Suprapubic skin (tissue), 4 donors: ENCODE results near the gene INTS12. TPM values are rescaled to one million over a fixed set of nuclear protein-coding genes. Genes with fewer than 3 reads are reported as not detected.
A peak's percentile ranks its signal among the peaks of the same experiment; 100 is the strongest.
"Not testable (repeated sequence)": the region's sequence is repeated elsewhere in the genome, so short reads cannot be mapped to it uniquely, and the experiment has no call there.

Experiments
- DNase-seq, 2 donors: peaks; one replicate each; pipeline ENCODE4 v3.0.0-alpha.2; 2019; ENCODE audit warnings: low spot score in 2 of 2
- H3K27ac ChIP-seq: fragments of 200-600 bp; sonication (generic); one replicate; pipeline ENCODE4 v1.5.1; 2019
- H3K27me3 ChIP-seq: fragments of 200-600 bp; sonication (generic); one replicate; pipeline ENCODE4 v1.5.1; 2019
- H3K36me3 ChIP-seq: fragments of 200-600 bp; sonication (generic); one replicate; pipeline ENCODE4 v1.5.1; 2019
- H3K4me1 ChIP-seq: fragments of 200-600 bp; sonication (generic); one replicate; pipeline ENCODE4 v1.5.1; 2019
- H3K4me3 ChIP-seq: fragments of 200-600 bp; sonication (generic); one replicate; pipeline ENCODE4 v1.5.1; 2019; ENCODE audit warnings: mild to moderate bottlenecking
- H3K9me3 ChIP-seq: fragments of 200-600 bp; sonication (generic); one replicate; pipeline ENCODE4 v1.5.1; 2019
- CTCF ChIP-seq, 2 donors: fragments of 200-600 bp in 1 of 2; fragments of 450-650 bp in 1 of 2; sonication (generic) in 1 of 2; IDR thresholded peaks; one replicate each; pipeline ENCODE4 v1.5.1; 2016 to 2019; ENCODE audit warnings: antibody characterized with exemption in 2 of 2, mild to moderate bottlenecking in 1 of 2, moderate library complexity in 1 of 2
- EP300 ChIP-seq: sonication (generic); formaldehyde crosslinking; IDR thresholded peaks from one replicate; pipeline ENCODE4 v1.6.1; 2017; ENCODE audit warnings: antibody characterized with exemption
- POLR2A ChIP-seq, 2 donors: fragments of 450-650 bp; IDR thresholded peaks; one replicate each; pipeline ENCODE4 v1.6.1; 2017; ENCODE audit warnings: antibody characterized with exemption in 2 of 2, mild to moderate bottlenecking in 2 of 2, moderate library complexity in 2 of 2
- POLR2AphosphoS5 ChIP-seq, 3 donors: sonication (generic); formaldehyde crosslinking; IDR thresholded peaks; one replicate each; pipeline ENCODE4 v1.6.1; 2017; ENCODE audit warnings: antibody characterized with exemption in 3 of 3
- WGBS: methylation state at CpG from one replicate; pipeline ENCODE4 v1.1.5; 2018; 5-methylcytosine and 5-hydroxymethylcytosine counted together
- total RNA-seq, 4 donors: library from RNA; depleted of rRNA; stranded (reverse); fragments of >200 nt; gene quantifications; one replicate each; pipeline ENCODE4 v1.1.0, GENCODE V29; 2016

INTS12 gene
- total RNA-seq, 4 donors from 2014 or later: 12.6 to 29.5 (median 23.0) TPM

- no peaks in the 10 kb centered on the region for H3K27me3 ChIP-seq
- H3K27ac ChIP-seq: no peak overlapping the region
- no peak for DNase-seq
- no peaks in the 10 kb centered on the region for H3K9me3 ChIP-seq
- no peaks in the 10 kb centered on the region for H3K36me3 ChIP-seq
- no peaks in the 10 kb centered on the region for H3K4me1 ChIP-seq
- TF ChIP-seq POLR2AphosphoS5 (IDR thresholded peaks at IDR 0.05) (no peak), POLR2A (IDR thresholded peaks at IDR 0.05) (no peak), CTCF (IDR thresholded peaks at IDR 0.05) (no peak), EP300 (no peak)
- H3K4me3 ChIP-seq: no peak overlapping the region
- 97% methylated on average over 3 of the region's 3 CpGs for WGBS
These were observed 39.7 kb upstream of the INTS12 start for GRCh38 chr4:105748222-105748621.

GRCh38 chr4:105741548-105741947 is 33.1 kb upstream of the INTS12 start:
- no peak for TF ChIP-seq POLR2AphosphoS5 (IDR thresholded peaks at IDR 0.05)
- DNase-seq: no peak
- WGBS: 47% methylated on average over 2 of the region's 2 CpGs
- Histone ChIP-seq H3K9me3 (peaks cover 7% of the 10 kb centered on the region), H3K27me3 (no peaks in the 10 kb centered on the region), H3K4me1 (no peaks in the 10 kb centered on the region), H3K4me3 (no peak overlapping the region), H3K36me3 (peaks cover 3% of the 10 kb centered on the region), H3K27ac (no peak overlapping the region)

GRCh38 chr4:105735217-105735616 is 26.7 kb upstream of the INTS12 start:
- Histone ChIP-seq H3K36me3 (peaks cover 17% of the 10 kb centered on the region), H3K9me3 (peaks cover 14% of the 10 kb centered on the region)
- not testable (repeated sequence) for H3K4me1 ChIP-seq, H3K4me3 ChIP-seq, H3K27me3 ChIP-seq, H3K27ac ChIP-seq, DNase-seq
- WGBS: 92% methylated on average over 7 of the region's 10 CpGs

- not testable (repeated sequence) for H3K27me3 ChIP-seq, H3K9me3 ChIP-seq, DNase-seq, H3K4me3 ChIP-seq, H3K27ac ChIP-seq, H3K4me1 ChIP-seq
- H3K36me3 ChIP-seq: peaks cover 15% of the 10 kb centered on the region
- WGBS: 98% methylated on average over 4 of the region's 4 CpGs
These were observed 21.4 kb upstream of the INTS12 start for GRCh38 chr4:105729895-105730294.

GRCh38 chr4:105725623-105726022 is 17.1 kb upstream of the INTS12 start:
- Histone ChIP-seq H3K9me3 (no peaks in the 10 kb centered on the region), H3K4me1 (no peaks in the 10 kb centered on the region), H3K27ac (no peak overlapping the region), H3K4me3 (no peak overlapping the region), H3K27me3 (no peaks in the 10 kb centered on the region), H3K36me3 (peaks cover 8% of the 10 kb centered on the region)
- no peak for DNase-seq
- 90% methylated on average over 2 of the region's 2 CpGs for WGBS
- TF ChIP-seq POLR2A (IDR thresholded peaks at IDR 0.05): no peak
- no peak for TF ChIP-seq EP300
- no peak for TF ChIP-seq POLR2AphosphoS5 (IDR thresholded peaks at IDR 0.05)
- no peak for TF ChIP-seq CTCF (IDR thresholded peaks at IDR 0.05)

- Histone ChIP-seq H3K36me3 (peaks cover 9% of the 10 kb centered on the region), H3K4me3 (no peak overlapping the region), H3K4me1 (peaks cover 7% of the 10 kb centered on the region), H3K27ac (no peak overlapping the region), H3K9me3 (no peaks in the 10 kb centered on the region), H3K27me3 (no peaks in the 10 kb centered on the region)
- 89% methylated on average over 2 of the region's 2 CpGs for WGBS
- no peak for TF ChIP-seq POLR2A (IDR thresholded peaks at IDR 0.05)
- no peak for TF ChIP-seq EP300
- no peak for TF ChIP-seq CTCF (IDR thresholded peaks at IDR 0.05)
- no peak for TF ChIP-seq POLR2AphosphoS5 (IDR thresholded peaks at IDR 0.05)
- no peak for DNase-seq
These were observed 10.7 kb upstream of the INTS12 start for GRCh38 chr4:105719204-105719603.

- Histone ChIP-seq H3K27ac (no peak overlapping the region), H3K9me3 (no peaks in the 10 kb centered on the region), H3K4me3 (no peak overlapping the region), H3K36me3 (peaks cover 9% of the 10 kb centered on the region), H3K27me3 (no peaks in the 10 kb centered on the region), H3K4me1 (peaks cover 13% of the 10 kb centered on the region)
- no peak for TF ChIP-seq POLR2A (IDR thresholded peaks at IDR 0.05)
- peak; percentile 16 to 34 for TF ChIP-seq CTCF (IDR thresholded peaks at IDR 0.05)
- no peak for DNase-seq
- 49% methylated on average over 4 of the region's 4 CpGs for WGBS
These were observed 7.3 kb upstream of the INTS12 start for GRCh38 chr4:105715692-105716278.
